ENCODE measurements around the gene DVL3. TPM values are rescaled to one million over a fixed set of nuclear protein-coding genes. Genes with fewer than 3 reads are reported as not detected.
"Not testable (repeated sequence)": the region's sequence is repeated elsewhere in the genome, so short reads cannot be mapped to it uniquely, and the experiment has no call there.

Gene DVL3
- 83.4 TPM for polyA plus RNA-seq (2013, experiment 1 of 2; ENCODE audit: insufficient read length)
- 79.9 TPM for polyA plus RNA-seq (2013, experiment 2 of 2; ENCODE audit: insufficient read length)

- peak; percentile 72 for DNase-seq
Measured at GRCh38 chr3:184154885-184155643, at the start of gene DVL3. DVL3 (plus strand) TSS chr3:184155377; CDS start chr3:184155636, 259 bp downstream.

- peak; percentile 20 for DNase-seq
Measured at GRCh38 chr3:184110316-184110725, 44.9 kb upstream of the DVL3 start.

DNA sequence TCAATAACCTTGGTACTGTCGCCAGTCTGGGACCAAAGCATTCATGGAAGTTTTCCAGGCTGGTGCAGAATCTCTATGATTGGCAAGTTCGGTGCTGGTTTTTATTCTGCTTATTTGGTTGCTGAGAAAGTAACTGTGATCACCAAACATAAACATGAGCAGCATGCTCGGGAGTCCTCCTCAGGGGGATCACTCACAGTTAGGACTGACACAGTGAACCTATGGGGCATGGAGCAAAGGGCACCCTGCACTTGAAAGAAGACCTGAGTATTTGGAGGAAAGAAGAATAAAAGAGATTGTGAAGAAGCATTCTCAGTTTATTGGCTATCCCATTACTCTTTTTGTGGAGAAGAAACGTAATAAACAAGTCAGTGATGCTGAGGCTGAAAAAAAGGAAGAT is 39.2 kb upstream of the DVL3 start:
- DNase-seq, result no peak

DNA sequence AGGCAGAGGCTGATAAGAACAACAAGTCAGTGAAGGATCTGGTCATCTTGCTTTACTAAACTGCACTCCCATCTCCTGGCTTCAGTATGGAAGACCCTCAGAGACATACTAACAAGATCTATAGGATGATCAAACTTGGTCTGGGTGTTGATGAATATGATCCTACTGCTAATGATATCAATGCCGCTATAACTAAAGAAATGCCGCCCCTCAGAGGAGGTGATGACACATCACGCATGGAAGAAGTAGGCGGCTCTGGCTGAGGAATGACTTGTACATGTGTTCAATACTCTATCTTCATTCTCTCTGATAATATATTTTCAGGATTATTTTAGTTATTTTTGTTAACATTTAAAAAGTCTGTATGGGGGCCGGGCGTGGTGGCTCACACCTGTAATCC is 37.5 kb upstream of the DVL3 start:
- DNase-seq, result no peak

- DNase-seq, result not testable (repeated sequence)
Measured at GRCh38 chr3:184121031-184121430, 34.1 kb upstream of the DVL3 start.

DNA sequence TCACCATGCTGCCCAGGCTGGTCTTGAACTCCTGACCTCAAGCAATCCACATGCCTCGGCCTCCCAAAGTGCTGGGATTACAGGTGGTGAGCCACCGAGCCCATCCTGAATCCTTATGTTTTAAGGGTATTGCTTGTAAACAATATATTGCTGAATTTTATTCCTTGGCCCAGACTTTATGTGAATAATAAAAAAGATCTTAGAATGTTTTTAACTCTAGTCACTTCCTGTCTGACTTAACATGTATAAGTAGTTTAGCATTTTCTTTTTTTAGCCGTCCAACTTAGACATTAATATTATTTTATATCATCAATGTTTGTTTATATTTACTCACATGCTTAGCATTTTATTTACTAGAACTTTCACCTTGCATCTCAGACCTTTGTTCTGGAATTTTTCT is 29.2 kb upstream of the DVL3 start:
- DNase-seq, result no peak

DNA sequence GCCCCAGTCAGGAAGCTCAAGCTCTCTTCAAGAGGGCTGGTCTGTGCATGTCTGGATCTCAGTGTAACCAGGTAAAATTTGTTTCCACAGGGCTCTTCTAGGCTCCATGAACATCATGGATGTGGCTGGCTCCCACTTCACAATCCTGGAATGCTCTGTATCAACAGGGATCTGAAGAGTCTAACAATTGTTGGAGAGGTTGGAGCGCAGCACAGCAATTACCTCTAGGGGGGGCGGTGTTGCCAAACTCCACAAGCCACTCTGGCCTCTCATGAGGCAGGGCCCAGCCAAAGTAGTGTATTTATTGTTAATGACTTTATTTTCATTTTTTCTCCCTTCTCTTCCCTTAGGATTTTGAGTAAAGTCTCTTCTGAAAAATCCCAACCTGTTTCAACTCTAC is 26.2 kb upstream of the DVL3 start:
- DNase-seq, result peak; percentile 48

GRCh38 chr3:184132945-184133344 is 22.2 kb upstream of the DVL3 start:
- DNase-seq, result no peak

DNA sequence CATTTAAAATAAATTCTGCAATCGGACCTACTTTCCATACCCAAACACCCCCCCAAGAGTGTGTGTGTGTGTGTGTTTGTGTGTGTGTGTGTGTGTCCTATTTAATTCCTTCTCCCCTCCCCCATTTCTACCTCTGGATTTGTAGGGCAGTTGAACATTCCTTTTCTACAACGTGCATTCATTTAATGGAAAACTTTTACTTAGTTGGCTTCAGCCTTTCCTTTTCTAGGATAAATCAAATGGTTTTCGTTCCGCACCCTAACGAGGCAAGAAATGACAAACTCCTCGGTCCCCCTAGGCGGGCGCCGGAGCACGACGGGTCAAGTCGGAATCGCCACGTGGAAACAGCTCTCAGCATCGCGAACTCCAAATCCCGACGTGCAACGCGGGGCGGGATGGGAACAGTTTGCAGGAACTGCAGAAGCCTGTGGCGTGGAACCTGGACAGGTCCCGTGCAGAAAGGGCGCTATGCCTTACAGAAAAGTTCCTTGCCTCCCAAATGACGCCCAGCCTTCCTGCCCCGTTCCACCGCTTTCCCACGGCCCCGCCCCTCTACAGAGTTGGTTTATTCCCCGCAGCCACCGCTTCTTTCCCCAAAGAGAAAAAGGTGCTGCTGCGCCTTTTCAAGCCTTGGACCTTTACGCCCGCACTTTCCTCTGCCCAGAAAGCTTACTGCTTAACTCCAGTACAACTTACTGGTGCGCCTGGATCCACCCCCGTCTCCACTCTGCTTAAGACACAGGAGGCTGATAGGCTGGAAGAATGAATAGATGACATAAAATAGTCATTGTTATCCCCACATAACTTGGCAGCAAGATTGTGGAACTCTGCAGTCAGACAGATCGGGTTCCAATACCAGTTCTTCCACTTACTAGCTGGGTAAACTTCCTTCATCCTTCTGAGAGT is 21.1 kb upstream of the DVL3 start:
- peak; percentile 87 for DNase-seq

GRCh38 chr3:184134746-184135148 is 20.4 kb upstream of the DVL3 start:
- DNase-seq, result peak; percentile 2

- DNase-seq, result peak; percentile 96
Measured at GRCh38 chr3:184135149-184135910, 19.8 kb upstream of the DVL3 start, which contains the start of gene EIF2B5. EIF2B5 (plus strand) TSS chr3:184135358; CDS start chr3:184135386, 28 bp downstream.

DNA sequence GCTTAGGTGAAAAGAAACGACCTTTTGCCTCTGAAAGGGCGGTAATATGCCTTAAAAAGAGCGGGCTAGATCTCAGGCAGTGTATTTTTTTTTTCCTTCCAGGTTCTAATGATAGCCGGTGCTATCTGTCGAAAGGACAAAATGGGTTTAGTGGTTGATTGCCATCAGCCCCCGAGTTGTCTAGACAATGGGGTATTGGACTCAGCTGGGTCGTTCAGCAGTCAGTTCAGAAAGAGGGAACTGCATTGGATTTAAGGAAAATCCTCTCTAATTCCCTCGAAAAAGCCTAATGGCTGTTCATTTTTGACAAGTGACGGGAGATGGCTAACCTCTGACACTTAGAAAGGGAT is 19.3 kb upstream of the DVL3 start:
- no peak for DNase-seq

GRCh38 chr3:184140436-184140835 is 14.7 kb upstream of the DVL3 start:
- DNase-seq, result no peak

DNA sequence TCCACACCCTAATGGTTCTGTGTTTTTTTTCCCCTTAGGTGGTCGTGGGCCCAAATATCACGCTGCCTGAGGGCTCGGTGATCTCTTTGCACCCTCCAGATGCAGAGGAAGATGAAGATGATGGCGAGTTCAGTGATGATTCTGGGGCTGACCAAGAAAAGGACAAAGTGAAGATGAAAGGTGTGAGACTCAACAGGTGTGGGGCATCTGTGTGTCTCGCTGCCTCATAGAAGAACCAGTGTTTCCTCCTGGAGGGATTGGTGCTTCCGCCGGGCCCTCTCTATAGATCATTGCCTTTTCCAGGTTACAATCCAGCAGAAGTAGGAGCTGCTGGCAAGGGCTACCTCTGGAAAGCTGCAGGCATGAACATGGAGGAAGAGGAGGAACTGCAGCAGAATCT is 13.0 kb upstream of the DVL3 start:
- no peak for DNase-seq

DNA sequence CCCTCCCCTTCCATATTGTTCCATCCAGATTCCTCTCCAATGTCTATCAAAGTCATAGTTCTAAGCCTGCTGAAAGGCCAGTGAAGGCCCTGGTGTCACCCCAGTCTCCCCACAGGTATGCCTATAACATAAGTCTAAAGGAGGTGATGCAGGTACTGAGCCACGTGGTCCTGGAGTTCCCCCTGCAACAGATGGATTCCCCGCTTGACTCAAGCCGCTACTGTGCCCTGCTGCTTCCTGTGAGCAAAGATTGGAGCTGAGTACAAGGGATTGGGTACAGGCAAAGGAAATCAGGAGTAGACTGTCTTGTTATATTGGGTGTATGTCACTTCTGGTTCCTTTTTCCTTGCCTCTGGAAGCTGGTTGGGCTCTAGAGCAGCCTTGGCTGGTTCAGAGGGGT is 11.8 kb upstream of the DVL3 start:
- DNase-seq, result no peak

GRCh38 chr3:184144505-184144904 is 10.7 kb upstream of the DVL3 start:
- DNase-seq, result no peak

- DNase-seq, result peak; percentile 44
Measured at GRCh38 chr3:184145111-184145524, 10.1 kb upstream of the DVL3 start.

DNA sequence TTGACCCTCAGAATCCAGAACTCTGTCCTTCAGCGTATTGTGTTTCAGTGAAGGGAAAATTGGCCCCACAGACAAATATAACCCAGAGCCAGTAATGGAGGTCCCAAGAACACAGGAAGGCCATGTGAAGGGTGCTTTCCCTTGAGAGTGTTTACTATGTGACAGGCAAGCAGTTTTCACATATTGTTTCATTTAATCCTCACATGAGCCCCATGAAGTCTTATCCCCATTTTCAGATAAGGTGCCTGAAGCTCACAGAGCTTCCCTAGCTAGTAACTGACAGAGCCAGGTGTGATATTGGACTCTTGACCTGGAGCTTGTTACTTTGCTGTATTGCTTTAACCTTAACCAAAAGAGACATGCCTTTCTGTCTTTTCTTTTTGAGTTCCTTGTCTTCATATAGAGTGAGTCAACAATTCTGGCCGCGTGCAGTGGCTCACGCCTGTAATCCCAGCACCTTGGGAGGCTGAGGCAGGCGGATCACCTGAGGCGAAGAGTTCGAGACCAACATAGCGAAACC is 9.4 kb upstream of the DVL3 start:
- no peak for DNase-seq

GRCh38 chr3:184148076-184148475 is 7.1 kb upstream of the DVL3 start:
- DNase-seq, result no peak

- no peak for DNase-seq
Measured at GRCh38 chr3:184149123-184149522, 6.1 kb upstream of the DVL3 start.

DNA sequence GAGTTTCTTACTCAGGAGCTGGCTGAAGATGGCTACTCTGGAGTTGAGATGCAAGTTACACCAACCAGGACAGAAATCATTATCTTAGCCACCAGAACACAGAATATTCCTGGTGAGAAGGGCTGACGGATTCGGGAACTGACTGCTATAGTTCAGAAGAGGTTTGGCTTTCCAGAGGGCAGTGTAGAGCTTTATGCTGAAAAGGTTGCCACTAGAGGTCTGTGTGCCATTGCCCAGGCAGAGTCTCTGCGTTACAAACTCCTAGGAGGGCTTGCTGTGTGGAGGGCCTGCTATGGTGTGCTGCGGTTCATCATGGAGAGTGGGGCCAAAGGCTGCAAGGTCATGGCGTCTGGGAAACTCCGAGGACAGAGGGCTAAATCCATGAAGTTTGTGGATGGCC is 5.4 kb upstream of the DVL3 start:
- DNase-seq, result peak; percentile 54
